ENCODE results near the gene REPIN1.
A peak's percentile ranks its signal among the peaks of the same experiment; 100 is the strongest.

Gene REPIN1

GRCh38 chr7:150408393-150409299, 40.0 kb downstream of the REPIN1 start:
- no peak for DNase-seq

- DNase-seq = no peak
Measured at GRCh38 chr7:150409300-150410030, 40.8 kb downstream of the REPIN1 start.

DNA sequence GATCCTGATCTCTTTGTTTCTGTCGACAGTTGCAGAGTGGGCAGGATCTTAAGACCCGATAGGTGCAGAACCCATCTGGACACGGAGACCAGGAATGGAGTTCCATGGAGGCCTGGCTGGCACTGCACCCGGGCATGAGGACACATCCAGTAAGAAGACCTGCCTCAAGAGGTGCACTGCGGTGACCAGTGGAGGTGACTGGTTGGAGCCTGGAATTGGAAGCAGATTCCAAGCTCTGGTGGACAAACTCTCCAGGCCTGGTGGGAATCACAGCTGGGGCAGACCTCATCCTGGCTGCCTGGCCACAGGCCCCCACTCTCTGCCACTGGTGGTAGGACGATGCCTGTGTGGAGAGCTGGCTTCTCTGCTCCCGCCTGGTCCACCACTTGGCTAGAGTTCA, 41.5 kb downstream of the REPIN1 start:
- DNase-seq = no peak

DNA sequence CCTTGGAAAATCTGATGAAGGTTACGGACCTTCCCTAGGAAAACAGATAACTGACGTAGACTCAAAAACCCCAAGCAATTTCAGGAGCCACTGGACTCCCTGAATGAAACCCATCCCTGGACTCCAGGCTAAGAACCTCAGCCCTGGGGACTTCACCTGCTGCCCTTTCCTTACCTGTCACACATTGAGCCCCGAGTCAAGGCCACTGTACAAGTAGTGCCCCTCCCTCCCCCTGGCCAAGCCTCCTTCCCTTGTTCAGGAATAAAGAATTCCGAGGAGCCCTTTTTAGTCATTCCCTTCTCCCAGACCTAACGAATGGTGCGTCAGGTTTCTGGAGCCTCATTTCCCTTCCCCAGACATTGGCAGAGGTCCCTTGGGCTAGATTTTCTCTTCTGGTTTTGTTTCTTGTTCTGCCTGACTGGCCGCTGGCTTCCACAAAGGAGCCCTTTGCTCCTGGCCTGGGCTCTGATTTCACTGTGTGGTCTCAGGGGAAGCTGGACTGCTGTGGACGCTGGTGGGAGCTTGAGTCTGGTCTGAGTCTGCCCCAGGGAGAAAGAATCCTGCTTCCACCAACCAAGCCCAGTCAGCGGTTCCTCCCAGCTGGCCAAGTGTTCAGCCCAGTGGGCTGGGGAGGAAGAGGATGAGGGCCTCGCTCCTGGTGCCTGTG, 42.2 kb downstream of the REPIN1 start:
- no peak for DNase-seq

GRCh38 chr7:150411606-150412005, 43.0 kb downstream of the REPIN1 start:
- no peak for DNase-seq

DNA sequence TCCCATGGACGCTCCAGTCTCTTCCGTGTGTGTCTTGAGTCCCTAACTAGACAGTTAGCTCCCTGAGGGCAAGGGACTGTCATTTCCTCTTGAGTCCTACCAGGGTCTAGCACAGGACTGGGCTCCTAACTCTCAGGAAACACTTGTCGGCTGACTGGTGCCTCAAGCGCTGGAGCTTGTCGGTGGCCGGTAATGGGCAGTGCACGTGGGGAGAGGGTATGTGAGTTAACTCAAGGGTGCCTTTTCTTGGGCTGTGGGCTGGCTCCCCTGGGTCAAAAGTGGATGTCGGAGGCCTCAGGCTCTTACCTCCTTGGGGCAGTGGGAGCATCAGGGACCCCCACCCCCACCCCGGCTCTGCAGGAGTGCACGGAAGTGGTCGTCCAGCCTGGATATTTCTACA, 43.4 kb downstream of the REPIN1 start:
- DNase-seq = no peak

DNA sequence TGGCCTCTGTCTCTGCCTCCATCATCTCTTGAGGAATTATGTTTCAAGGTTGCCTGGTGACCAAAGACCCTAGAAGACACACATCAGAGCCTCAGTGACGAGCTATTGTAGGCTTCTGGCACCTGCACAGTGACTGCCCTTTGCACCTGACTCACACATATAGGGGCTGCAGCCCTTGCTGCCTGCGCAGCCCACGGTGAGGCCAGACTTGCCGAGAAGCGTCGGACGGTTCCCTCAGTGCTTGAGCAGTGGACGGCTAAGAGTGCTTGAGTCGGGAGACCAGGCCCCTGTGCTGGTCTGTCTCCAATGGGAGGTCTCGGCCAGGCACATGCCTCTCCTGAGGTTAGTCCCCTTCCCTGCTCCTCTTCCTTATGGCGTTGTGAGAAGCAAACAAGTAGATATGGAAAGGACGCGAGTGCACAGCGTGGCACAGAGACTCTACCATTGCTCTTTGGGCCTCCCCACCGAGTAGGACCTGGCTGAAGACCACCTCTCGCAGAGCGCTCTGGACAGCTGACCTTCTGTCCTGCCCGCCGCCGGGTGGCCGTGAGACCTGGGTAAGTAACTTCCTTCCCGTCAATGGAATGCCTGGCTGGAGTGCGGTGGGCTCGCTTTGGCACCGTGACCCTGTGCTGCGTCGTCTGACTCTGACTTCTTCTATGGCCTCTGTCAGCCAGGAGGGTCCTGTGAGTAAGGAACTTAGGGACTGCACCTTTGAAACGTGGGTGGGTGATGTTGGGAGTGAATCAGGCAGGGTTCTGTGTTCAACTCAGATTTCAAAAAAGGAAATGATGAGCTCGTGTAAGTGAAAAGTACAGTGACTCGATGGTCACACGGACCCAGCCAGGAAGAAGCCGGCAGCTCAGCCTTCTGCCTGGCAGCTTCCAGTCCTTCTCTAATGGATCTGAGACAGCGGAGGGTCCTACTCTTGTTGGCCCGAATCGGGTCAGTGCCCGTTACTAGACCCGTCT, 44.2 kb downstream of the REPIN1 start:
- no peak for DNase-seq

DNA sequence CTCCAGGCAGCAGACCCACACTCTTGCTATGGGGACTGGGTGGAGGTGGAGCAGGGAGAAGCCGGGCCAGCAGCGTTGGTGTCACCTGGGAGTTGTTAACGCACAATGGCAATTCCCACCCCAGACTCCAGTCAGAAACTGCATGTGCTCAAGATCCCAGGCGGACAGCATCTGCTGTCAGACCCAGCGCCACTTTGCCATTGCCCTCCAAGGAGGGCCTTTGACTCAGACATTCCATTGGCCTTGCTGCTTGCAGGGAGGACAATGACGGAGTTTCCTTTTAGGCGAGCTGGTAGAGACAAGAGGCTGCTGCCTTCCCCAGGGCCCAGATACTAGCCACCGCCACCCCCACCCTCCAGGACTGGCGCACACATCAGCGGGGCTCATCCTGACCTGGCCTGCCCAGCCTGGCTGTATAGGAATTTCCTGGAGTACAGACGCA, 45.0 kb downstream of the REPIN1 start:
- DNase-seq = no peak

GRCh38 chr7:150415161-150416153, 46.8 kb downstream of the REPIN1 start:
- DNase-seq = no peak

DNA sequence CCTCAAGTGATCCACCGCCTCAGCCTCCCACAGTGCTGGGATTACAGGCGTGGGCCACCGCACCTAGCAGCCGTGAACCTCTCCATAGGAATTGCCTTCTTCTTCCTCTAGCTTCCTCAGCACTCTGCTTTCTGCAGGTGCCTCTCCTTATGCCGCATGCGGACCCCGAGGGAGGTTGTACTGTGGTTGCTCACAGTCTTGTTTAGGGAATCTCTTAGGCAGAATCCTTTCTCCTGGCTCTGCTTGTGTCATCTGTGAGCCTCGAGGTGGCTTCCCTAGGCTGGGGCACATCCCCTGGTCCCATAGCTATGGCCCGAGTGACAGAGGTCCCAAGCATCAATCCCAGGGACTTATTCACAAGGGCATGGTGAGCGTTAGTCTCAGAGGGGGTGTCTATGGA, 48.6 kb downstream of the REPIN1 start:
- no peak for DNase-seq

DNA sequence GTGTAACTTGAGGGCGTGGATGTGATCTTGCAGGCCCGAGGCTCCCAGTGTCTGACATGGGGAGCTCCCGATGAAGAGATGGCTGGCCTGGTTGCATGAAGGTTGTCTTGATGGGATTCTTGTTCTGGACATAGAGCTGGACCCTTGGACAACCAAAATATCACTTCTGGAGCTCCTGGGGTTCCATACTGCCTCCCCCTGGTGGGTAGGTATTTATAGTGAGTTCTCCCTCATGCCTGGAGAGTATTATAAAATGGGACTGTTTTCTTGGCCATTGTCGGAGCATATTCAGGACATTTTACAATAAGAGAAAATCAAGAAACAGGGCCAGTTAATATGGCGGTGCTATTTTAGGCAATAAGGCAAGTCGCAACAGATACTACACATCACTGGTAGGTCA, 49.2 kb downstream of the REPIN1 start:
- no peak for DNase-seq

DNA sequence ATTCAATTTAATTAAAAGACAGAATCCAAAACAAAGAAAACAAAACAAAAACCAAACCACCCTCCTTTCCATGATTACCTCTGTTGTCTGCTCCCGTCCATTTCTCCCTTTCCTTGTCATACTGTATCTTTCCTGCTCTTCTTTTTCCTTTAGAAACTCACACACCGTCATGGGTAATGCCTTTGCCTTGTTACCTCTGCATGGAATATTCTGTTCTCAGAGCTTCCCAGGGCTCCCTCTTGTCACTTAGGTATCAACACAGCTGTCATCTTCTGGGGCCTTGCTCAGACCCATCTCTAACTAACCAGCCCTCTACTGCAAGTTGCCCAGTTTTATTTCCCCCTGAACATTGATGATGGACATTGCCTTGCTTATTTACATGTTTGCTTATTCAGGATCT, 51.6 kb downstream of the REPIN1 start:
- DNase-seq = no peak

DNA sequence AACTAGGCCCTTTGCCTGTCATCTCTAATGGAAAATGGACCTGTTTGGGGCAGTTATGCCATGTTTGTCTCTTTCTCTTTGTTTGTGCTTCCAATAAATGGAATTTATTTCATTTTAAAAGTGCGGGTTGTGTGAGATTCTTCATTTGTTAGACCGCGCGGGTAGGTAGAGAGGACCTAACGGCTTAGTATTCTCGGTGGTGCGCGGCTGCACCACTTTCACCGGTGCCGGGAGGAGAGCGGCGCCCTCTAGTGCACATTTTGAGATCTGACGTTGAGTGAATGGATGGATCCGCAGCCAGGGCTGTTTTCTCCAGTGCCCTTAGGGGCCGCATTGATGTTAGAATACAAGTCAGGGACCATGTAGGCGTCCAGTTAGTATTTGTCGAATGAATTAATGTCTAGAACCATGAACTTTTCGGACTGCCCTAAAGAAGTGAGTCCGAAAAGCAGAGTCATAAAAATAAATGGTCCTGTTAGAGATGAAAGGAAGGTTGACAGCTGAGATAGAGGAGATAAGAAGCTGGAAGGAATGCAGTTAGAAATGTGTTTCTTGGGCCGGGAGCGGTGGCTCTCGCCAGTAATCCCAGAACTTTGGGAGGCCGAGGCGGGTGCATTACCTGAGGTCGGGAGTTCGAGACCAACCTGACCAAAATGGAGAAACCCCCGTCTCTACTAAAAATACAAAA, 52.5 kb downstream of the REPIN1 start:
- DNase-seq = peak; percentile 63

DNA sequence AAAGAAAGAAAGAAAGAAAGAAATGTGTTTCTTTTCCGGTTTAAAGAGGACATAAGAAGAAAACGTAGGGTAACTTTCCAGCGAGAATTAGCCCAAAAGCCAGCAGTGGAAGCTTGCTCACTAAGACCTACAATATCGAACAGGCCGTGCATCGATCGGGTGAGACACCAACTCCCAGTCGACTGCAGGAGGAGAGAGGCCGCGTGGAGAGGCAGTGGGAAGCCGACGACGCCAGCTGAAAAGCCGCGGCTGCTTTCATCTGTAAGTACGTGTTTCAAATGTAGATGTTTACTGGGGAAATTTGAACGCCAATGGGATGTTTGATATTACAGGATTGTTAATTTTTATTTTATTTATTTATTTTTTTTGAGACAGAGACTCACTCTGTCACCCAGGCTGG, 53.2 kb downstream of the REPIN1 start:
- DNase-seq = no peak

Data from fibroblast of upper back skin (primary cell).